ENCODE results near the gene STAC.
A peak's percentile ranks its signal among the peaks of the same experiment; 100 is the strongest.

The STAC gene

DNA sequence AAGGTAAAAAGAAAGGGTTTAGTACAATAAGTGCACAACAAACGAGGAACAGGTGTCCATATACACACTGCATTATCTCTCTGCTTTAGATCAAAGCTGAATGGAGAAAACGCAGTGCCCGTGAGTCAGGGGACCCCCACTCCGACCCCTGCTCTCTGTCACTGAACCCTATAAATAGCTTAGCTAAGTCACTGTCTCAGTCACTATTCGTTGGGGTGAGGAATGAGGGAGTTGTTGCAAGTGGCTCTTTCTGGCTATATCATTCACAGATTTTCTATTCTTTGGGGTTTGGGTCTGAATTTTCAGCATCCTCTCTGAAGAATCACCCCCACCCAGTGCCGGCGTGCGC lies 458 bp upstream of the STAC start:
- Histone ChIP-seq H3K36me3 (ENCODE audit: insufficient read depth, low read length) (0 out of 2 replicates have a peak, but pooled peaks cover under 1% of the 10 kb centered on the region), H3K27ac (ENCODE audit: low read depth, low read length) (no peak overlapping the region), H3K9ac (ENCODE audit: low read depth, low read length) (no peak overlapping the region), H3K4me3 (ENCODE audit: low read length) (peak overlapping the region; percentile 68), H3K9me3 (ENCODE audit: insufficient read depth, low read depth, low read length) (no peaks in the 10 kb centered on the region), H3K27me3 (ENCODE audit: insufficient read depth, low read length) (peaks cover 33% of the 10 kb centered on the region), H3K4me1 (ENCODE audit: insufficient read depth, low read length) (peaks cover 15% of the 10 kb centered on the region; the same call in 1 of the 2 replicates)
- 35% methylated on average over 7 of the region's 8 CpGs for WGBS

DNA sequence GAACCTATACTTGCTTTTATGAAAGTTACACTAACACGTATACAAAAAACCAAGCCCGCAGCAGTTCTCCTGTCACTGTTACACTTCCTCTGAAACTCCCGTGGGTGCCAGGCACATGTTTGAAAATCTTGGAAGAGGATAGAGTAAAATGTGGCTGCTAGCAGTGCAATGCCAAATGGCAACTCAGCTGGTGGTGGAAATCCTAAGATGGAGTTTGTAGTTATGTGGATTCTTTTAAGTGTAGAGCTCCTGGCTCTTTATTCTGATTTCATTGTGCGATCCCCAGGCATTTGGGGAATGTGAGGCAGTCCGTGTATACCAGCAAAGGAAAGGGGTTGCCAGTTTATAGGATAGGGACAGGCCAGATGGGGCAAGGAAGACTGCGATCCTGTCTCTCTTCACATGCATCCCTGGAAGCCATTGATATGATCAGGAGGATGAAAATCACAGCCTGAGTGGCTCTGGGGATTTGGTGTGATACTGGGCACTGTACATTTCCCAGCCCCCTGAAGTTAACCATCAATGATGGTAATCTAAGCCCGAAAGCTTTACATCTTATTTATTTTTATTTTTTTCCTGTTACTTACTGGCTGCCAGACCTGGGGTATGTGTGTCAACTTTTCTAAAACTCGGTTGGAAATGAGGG lies 1.1 kb downstream of the STAC start:
- Histone ChIP-seq H3K4me1 (ENCODE audit: insufficient read depth, low read length) (peaks cover 15% of the 10 kb centered on the region; the same call in 1 of the 2 replicates), H3K4me3 (ENCODE audit: low read length) (peak overlapping the region; percentile 68), H3K27me3 (ENCODE audit: insufficient read depth, low read length) (peaks cover 33% of the 10 kb centered on the region), H3K36me3 (ENCODE audit: insufficient read depth, low read length) (0 out of 2 replicates have a peak, but pooled peaks cover 3% of the 10 kb centered on the region), H3K27ac (ENCODE audit: low read depth, low read length) (no peak overlapping the region), H3K9me3 (ENCODE audit: insufficient read depth, low read depth, low read length) (no peaks in the 10 kb centered on the region), H3K9ac (ENCODE audit: low read depth, low read length) (peak overlapping the region; percentile 74; the same call in 1 of the 2 replicates)
- 34% methylated on average over 6 of the region's 8 CpGs for WGBS

DNA sequence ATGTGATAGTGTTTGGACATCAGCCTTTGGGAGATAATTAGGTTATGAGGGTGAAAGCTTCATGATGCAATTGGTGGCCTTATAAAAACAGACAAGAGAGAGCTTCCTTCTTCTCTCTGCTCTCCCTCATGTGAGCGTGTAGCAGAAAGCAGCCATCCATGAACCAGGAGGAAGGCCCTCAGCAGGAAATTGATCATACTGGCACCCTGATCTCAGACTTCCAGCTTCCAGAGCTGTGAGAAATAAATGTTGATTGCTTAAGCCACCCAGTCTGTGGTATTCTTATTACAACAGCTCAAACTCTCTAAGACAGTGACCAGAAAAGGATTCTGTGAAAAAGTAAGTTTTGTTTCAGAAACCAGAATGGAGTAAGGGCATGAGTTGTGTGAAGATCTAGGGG lies 13.3 kb downstream of the STAC start:
- no peaks in the 10 kb centered on the region for H3K4me1 ChIP-seq (ENCODE audit: insufficient read depth, low read length)
- H3K36me3 ChIP-seq (ENCODE audit: insufficient read depth, low read length) = no peaks in the 10 kb centered on the region
- H3K27me3 ChIP-seq (ENCODE audit: insufficient read depth, low read length) = no peaks in the 10 kb centered on the region
- no peak overlapping the region for H3K27ac ChIP-seq (ENCODE audit: low read depth, low read length)
- no peak overlapping the region for H3K4me3 ChIP-seq (ENCODE audit: low read length)
- H3K9ac ChIP-seq (ENCODE audit: low read depth, low read length) = no peak overlapping the region
- H3K9me3 ChIP-seq (ENCODE audit: insufficient read depth, low read depth, low read length) = no peaks in the 10 kb centered on the region
- WGBS = 72% methylated on average over 1 of the region's 1 CpG

- Histone ChIP-seq H3K36me3 (ENCODE audit: insufficient read depth, low read length) (no peaks in the 10 kb centered on the region), H3K27ac (ENCODE audit: low read depth, low read length) (no peak overlapping the region), H3K27me3 (ENCODE audit: insufficient read depth, low read length) (no peaks in the 10 kb centered on the region), H3K9me3 (ENCODE audit: insufficient read depth, low read depth, low read length) (no peaks in the 10 kb centered on the region), H3K4me3 (ENCODE audit: low read length) (no peak overlapping the region), H3K4me1 (ENCODE audit: insufficient read depth, low read length) (no peaks in the 10 kb centered on the region), H3K9ac (ENCODE audit: low read depth, low read length) (no peak overlapping the region)
These were observed 13.9 kb downstream of the STAC start for GRCh38 chr3:36394176-36394575.

GRCh38 chr3:36397841-36398240 lies 17.5 kb downstream of the STAC start:
- Histone ChIP-seq H3K27ac (ENCODE audit: low read depth, low read length) (no peak overlapping the region), H3K4me3 (ENCODE audit: low read length) (no peak overlapping the region), H3K4me1 (ENCODE audit: insufficient read depth, low read length) (no peaks in the 10 kb centered on the region), H3K36me3 (ENCODE audit: insufficient read depth, low read length) (no peaks in the 10 kb centered on the region), H3K9ac (ENCODE audit: low read depth, low read length) (no peak overlapping the region), H3K27me3 (ENCODE audit: insufficient read depth, low read length) (no peaks in the 10 kb centered on the region), H3K9me3 (ENCODE audit: insufficient read depth, low read depth, low read length) (no peaks in the 10 kb centered on the region)
- 86% methylated on average over 2 of the region's 2 CpGs for WGBS

DNA sequence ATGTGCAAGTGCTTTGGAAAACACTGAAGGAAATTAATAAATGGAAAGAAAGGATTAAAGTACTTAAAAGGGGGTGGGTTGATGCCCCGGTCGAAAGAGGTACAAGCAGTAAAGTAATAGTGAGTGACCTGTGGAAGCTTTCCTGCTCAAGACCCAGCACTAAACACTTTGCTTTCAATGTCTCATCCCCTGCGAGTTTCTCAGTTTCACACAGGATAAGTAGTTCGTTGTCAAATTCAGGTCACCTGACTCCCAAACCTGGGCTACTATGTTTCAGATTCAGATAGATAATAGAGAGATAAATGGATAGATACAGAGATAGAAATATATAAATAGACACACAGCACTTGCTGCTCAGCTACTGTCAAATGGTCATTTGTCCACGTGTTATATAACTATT lies 19.6 kb downstream of the STAC start:
- Histone ChIP-seq H3K27ac (ENCODE audit: low read depth, low read length) (no peak overlapping the region), H3K9ac (ENCODE audit: low read depth, low read length) (no peak overlapping the region), H3K9me3 (ENCODE audit: insufficient read depth, low read depth, low read length) (no peaks in the 10 kb centered on the region), H3K4me1 (ENCODE audit: insufficient read depth, low read length) (no peaks in the 10 kb centered on the region), H3K36me3 (ENCODE audit: insufficient read depth, low read length) (no peaks in the 10 kb centered on the region), H3K4me3 (ENCODE audit: low read length) (no peak overlapping the region), H3K27me3 (ENCODE audit: insufficient read depth, low read length) (no peaks in the 10 kb centered on the region)
- 92% methylated on average over 5 of the region's 5 CpGs for WGBS

DNA sequence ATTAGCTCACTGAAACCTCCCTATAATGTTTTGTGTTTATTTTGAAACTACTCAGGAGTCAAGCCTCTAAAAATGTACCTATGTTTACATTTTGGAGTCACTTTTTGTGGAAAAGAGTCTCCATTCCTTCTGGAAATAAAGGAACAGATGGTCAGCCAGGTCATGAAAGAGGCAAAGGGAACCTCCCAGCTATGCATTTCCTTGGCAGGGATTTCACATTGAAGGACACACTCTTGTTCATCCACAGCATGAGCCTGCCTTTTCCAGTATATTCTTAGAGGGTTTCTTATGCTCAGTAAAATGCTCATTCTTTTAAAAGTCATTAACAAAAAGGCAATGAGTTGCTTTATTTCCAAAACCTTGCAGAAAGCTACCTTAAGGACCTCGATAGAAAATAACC lies 20.8 kb downstream of the STAC start:
- Histone ChIP-seq H3K4me1 (ENCODE audit: insufficient read depth, low read length) (no peaks in the 10 kb centered on the region), H3K9me3 (ENCODE audit: insufficient read depth, low read depth, low read length) (no peaks in the 10 kb centered on the region), H3K27ac (ENCODE audit: low read depth, low read length) (no peak overlapping the region), H3K4me3 (ENCODE audit: low read length) (no peak overlapping the region), H3K36me3 (ENCODE audit: insufficient read depth, low read length) (no peaks in the 10 kb centered on the region), H3K9ac (ENCODE audit: low read depth, low read length) (no peak overlapping the region), H3K27me3 (ENCODE audit: insufficient read depth, low read length) (no peaks in the 10 kb centered on the region)
- WGBS = 97% methylated on average over 1 of the region's 1 CpG

DNA sequence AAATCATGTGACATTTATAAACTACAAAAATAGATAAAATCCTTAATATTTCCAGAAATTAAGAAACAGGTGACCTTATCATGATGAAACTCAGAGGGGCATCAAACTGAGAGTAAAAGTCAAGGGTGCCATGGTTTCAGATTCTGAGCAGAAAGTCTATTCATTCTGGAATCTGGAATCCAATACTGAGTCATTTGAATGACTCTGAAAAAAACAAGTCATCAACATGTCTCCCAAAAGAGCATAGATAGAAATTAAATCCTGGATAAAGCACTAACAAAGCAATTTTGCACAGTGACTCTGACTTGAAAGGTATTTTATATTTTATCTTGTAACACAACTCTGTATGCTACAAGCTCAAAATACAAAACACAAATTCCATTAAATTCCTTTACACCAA lies 23.4 kb downstream of the STAC start:
- H3K27me3 ChIP-seq (ENCODE audit: insufficient read depth, low read length) = no peaks in the 10 kb centered on the region
- H3K9me3 ChIP-seq (ENCODE audit: insufficient read depth, low read depth, low read length) = no peaks in the 10 kb centered on the region
- H3K4me1 ChIP-seq (ENCODE audit: insufficient read depth, low read length) = no peaks in the 10 kb centered on the region
- no peaks in the 10 kb centered on the region for H3K36me3 ChIP-seq (ENCODE audit: insufficient read depth, low read length)
- no peak overlapping the region for H3K9ac ChIP-seq (ENCODE audit: low read depth, low read length)
- H3K27ac ChIP-seq (ENCODE audit: low read depth, low read length) = no peak overlapping the region
- no peak overlapping the region for H3K4me3 ChIP-seq (ENCODE audit: low read length)

- H3K27me3 ChIP-seq (ENCODE audit: insufficient read depth, low read length) = no peaks in the 10 kb centered on the region
- H3K4me3 ChIP-seq (ENCODE audit: low read length) = no peak overlapping the region
- H3K9me3 ChIP-seq (ENCODE audit: insufficient read depth, low read depth, low read length) = no peaks in the 10 kb centered on the region
- no peaks in the 10 kb centered on the region for H3K36me3 ChIP-seq (ENCODE audit: insufficient read depth, low read length)
- no peaks in the 10 kb centered on the region for H3K4me1 ChIP-seq (ENCODE audit: insufficient read depth, low read length)
- H3K9ac ChIP-seq (ENCODE audit: low read depth, low read length) = no peak overlapping the region
- no peak overlapping the region for H3K27ac ChIP-seq (ENCODE audit: low read depth, low read length)
- 97% methylated on average over 4 of the region's 4 CpGs for WGBS
These were observed 24.9 kb downstream of the STAC start for GRCh38 chr3:36405190-36405589.

- H3K4me1 ChIP-seq (ENCODE audit: insufficient read depth, low read length) = no peaks in the 10 kb centered on the region
- no peak overlapping the region for H3K27ac ChIP-seq (ENCODE audit: low read depth, low read length)
- H3K36me3 ChIP-seq (ENCODE audit: insufficient read depth, low read length) = no peaks in the 10 kb centered on the region; the same call in 1 of the 2 replicates
- H3K27me3 ChIP-seq (ENCODE audit: insufficient read depth, low read length) = no peaks in the 10 kb centered on the region
- no peak overlapping the region for H3K4me3 ChIP-seq (ENCODE audit: low read length)
- WGBS = 76% methylated on average over 1 of the region's 1 CpG
- H3K9ac ChIP-seq (ENCODE audit: low read depth, low read length) = no peak overlapping the region
- H3K9me3 ChIP-seq (ENCODE audit: insufficient read depth, low read depth, low read length) = no peaks in the 10 kb centered on the region
These were observed 27.8 kb downstream of the STAC start for GRCh38 chr3:36408146-36408545.

- Histone ChIP-seq H3K4me1 (ENCODE audit: insufficient read depth, low read length) (no peaks in the 10 kb centered on the region), H3K4me3 (ENCODE audit: low read length) (no peak overlapping the region), H3K36me3 (ENCODE audit: insufficient read depth, low read length) (no peaks in the 10 kb centered on the region; the same call in 1 of the 2 replicates), H3K27me3 (ENCODE audit: insufficient read depth, low read length) (no peaks in the 10 kb centered on the region), H3K9me3 (ENCODE audit: insufficient read depth, low read depth, low read length) (no peaks in the 10 kb centered on the region), H3K27ac (ENCODE audit: low read depth, low read length) (no peak overlapping the region), H3K9ac (ENCODE audit: low read depth, low read length) (no peak overlapping the region)
- WGBS = 100% methylated on average over 1 of the region's 2 CpGs
These were observed 29.6 kb downstream of the STAC start for GRCh38 chr3:36409862-36410261.

- H3K9me3 ChIP-seq (ENCODE audit: insufficient read depth, low read depth, low read length) = peaks cover 10% of the 10 kb centered on the region; the same call in 1 of the 2 replicates
- no peaks in the 10 kb centered on the region for H3K4me1 ChIP-seq (ENCODE audit: insufficient read depth, low read length)
- no peak overlapping the region for H3K9ac ChIP-seq (ENCODE audit: low read depth, low read length)
- no peaks in the 10 kb centered on the region; the same call in 1 of the 2 replicates for H3K36me3 ChIP-seq (ENCODE audit: insufficient read depth, low read length)
- H3K27me3 ChIP-seq (ENCODE audit: insufficient read depth, low read length) = no peaks in the 10 kb centered on the region
- H3K27ac ChIP-seq (ENCODE audit: low read depth, low read length) = no peak overlapping the region
- WGBS = 100% methylated on average over 1 of the region's 1 CpG
- H3K4me3 ChIP-seq (ENCODE audit: low read length) = no peak overlapping the region
These were observed 31.3 kb downstream of the STAC start for GRCh38 chr3:36411587-36411986.

All from HUES64 (cell line).